Measurements from ENCODE around the gene EFNA4.
A peak's percentile ranks its signal among the peaks of the same experiment; 100 is the strongest.

EFNA4 gene

GRCh38 chr1:155063550-155064110 lies at the start of gene EFNA4:
TSS of gene EFNA4 (plus strand) at chr1:155063740. CDS start at chr1:155063824, 84 bp downstream.
- peak in 2 of 3 experiments; percentile 42 to 63 for DNase-seq (ENCODE audit: low read depth in 2 of 3, low spot score in 2 of 3)

GRCh38 chr1:155014709-155015508 lies 48.6 kb upstream of the EFNA4 start:
- no peak for DNase-seq (ENCODE audit: low read depth in 2 of 3, low spot score in 2 of 3)

- no peak for DNase-seq (ENCODE audit: low read depth in 2 of 3, low spot score in 2 of 3)
Measured at GRCh38 chr1:155015527-155016230, 47.9 kb upstream of the EFNA4 start.

- DNase-seq (ENCODE audit: low read depth in 2 of 3, low spot score in 2 of 3) = no peak
Measured at GRCh38 chr1:155016231-155016831, 47.2 kb upstream of the EFNA4 start.

- peak; percentile 73 to 86 (median 79) for DNase-seq (ENCODE audit: low read depth in 2 of 3, low spot score in 2 of 3)
Measured at GRCh38 chr1:155017041-155017945, 46.2 kb upstream of the EFNA4 start.

GRCh38 chr1:155017946-155018316 lies 45.6 kb upstream of the EFNA4 start:
- DNase-seq (ENCODE audit: low read depth in 2 of 3, low spot score in 2 of 3) = no peak

GRCh38 chr1:155018617-155019348 lies 44.8 kb upstream of the EFNA4 start:
- no peak for DNase-seq (ENCODE audit: low read depth in 2 of 3, low spot score in 2 of 3)

- DNase-seq (ENCODE audit: low read depth in 2 of 3, low spot score in 2 of 3) = no peak
Measured at GRCh38 chr1:155019377-155020245, 43.9 kb upstream of the EFNA4 start.

- no peak for DNase-seq (ENCODE audit: low read depth in 2 of 3, low spot score in 2 of 3)
Measured at GRCh38 chr1:155022136-155022926, 41.2 kb upstream of the EFNA4 start.

- no peak for DNase-seq (ENCODE audit: low read depth in 2 of 3, low spot score in 2 of 3)
Measured at GRCh38 chr1:155022927-155023236, 40.7 kb upstream of the EFNA4 start.

- DNase-seq (ENCODE audit: low read depth in 2 of 3, low spot score in 2 of 3) = no peak
Measured at GRCh38 chr1:155023627-155024026, 39.9 kb upstream of the EFNA4 start.

- no peak for DNase-seq (ENCODE audit: low read depth in 2 of 3, low spot score in 2 of 3)
Measured at GRCh38 chr1:155024315-155024714, 39.2 kb upstream of the EFNA4 start.

GRCh38 chr1:155026154-155026553 lies 37.4 kb upstream of the EFNA4 start:
- no peak for DNase-seq (ENCODE audit: low read depth in 2 of 3, low spot score in 2 of 3)

GRCh38 chr1:155026588-155026987 lies 37.0 kb upstream of the EFNA4 start:
- DNase-seq (ENCODE audit: low read depth in 2 of 3, low spot score in 2 of 3) = no peak

- no peak for DNase-seq (ENCODE audit: low read depth in 2 of 3, low spot score in 2 of 3)
Measured at GRCh38 chr1:155029513-155030242, 33.9 kb upstream of the EFNA4 start.

- DNase-seq (ENCODE audit: low read depth in 2 of 3, low spot score in 2 of 3) = no peak
Measured at GRCh38 chr1:155030243-155030795, 33.2 kb upstream of the EFNA4 start.

GRCh38 chr1:155030899-155031298 lies 32.6 kb upstream of the EFNA4 start:
- no peak for DNase-seq (ENCODE audit: low read depth in 2 of 3, low spot score in 2 of 3)
